Measurements from ENCODE around the gene ASXL1.
"Not testable (repeated sequence)": the region's sequence is repeated elsewhere in the genome, so short reads cannot be mapped to it uniquely, and the experiment has no call there.

ASXL1 gene

DNA sequence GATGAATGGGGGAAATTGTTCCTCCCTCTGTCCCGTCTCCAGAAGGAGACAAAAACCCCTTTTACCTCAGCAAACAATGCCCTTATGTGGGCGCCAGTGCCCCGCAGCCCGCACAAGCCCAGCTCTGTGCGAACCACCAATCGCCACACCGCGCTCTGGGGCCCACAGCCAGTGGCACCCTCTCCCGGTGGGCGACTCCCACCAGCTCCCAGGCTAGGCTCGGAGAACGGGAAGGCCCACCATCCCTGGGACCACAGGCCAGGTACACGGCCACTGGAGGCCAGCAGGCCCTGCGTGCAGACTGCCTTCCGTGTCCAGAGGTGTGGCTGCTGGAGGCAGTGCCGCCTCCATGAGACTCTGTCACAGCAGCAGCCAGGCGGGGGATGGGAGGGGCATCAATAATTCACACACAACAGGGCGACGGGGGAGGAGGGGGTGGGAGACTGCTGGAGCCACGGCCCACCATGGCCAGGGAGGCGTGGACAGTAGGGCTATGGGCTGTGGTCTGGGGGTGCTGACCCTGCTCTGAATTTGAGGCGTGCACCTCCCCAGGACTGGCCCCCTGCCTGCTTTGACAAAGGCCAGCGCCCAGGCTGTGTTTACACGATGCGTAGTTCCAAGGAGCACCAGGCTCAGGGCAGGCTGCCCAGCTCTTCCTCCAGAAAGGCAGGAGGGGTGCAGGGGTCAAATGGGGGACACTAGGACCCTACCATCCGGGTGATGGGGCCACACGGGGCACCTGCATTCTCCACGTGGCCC, 105.7 kb downstream of the ASXL1 start:
- H3K4me1 ChIP-seq (ENCODE audit: control insufficient read depth in 1 of 2, insufficient read depth in 2 of 2, low read length in 2 of 2), result peaks cover 0 to 10% of the 10 kb centered on the region in 2 experiments
- H3K14ac ChIP-seq (ENCODE audit: low read length), result no peak overlapping the region
- no peak overlapping the region for H2AK5ac ChIP-seq (ENCODE audit: low read length)

DNA sequence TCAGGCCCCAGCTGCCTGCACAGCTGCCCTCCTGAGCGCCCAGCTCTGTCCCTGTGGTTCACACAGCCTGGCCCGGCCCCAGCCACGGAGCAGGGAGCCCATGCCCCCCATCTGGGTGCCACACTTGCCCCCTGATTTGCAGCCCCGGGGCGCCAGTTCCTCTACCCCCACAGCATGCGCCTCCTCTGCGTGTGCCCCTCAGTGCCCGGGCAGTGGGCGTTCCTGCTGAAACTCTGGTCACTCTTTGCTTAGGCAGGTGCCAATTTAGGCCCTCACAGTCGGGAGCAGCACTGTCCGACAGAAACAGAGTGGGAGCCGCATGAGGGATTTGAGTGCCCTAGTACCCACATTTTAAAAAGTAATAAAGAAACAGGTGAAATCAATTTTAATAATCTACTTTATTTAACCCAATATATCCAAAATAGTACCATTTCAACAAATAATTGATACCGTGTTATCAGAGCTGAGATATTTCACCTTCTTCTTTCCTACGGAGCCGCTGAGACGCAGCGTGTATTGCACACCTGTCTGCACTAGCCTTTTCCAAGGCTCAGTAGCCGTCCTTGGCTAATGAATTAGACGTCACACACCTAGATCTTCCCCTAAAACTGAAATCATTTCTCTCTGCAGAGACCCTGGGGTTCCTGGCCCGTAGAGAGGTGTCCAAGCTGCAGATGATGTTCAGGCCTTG, 106.4 kb downstream of the ASXL1 start:
- H3K27me3 ChIP-seq (ENCODE audit: insufficient read depth, low read length), result no peaks in the 10 kb centered on the region
- no peak overlapping the region for H2BK120ac ChIP-seq (ENCODE audit: insufficient read depth, low read length, poor library complexity)
- H4K91ac ChIP-seq (ENCODE audit: low read depth, low read length), result no peak overlapping the region
- DNase-seq, result no peak
- H2AK5ac ChIP-seq (ENCODE audit: low read length), result no peak overlapping the region
- no peak overlapping the region for H3K14ac ChIP-seq (ENCODE audit: low read length)
- no peak overlapping the region for H3K4ac ChIP-seq (ENCODE audit: low read depth, low read length)
- peak overlapping the region; percentile 16 for H3K18ac ChIP-seq (ENCODE audit: low read length)
- H4K12ac ChIP-seq (ENCODE audit: low read depth, low read length), result no peak overlapping the region
- H2AFZ ChIP-seq (ENCODE audit: insufficient read depth, low read length, poor library complexity), result no peak overlapping the region
- H3K4me2 ChIP-seq (ENCODE audit: low read length), result no peak overlapping the region
- H3K9ac ChIP-seq (ENCODE audit: low read length), result no peak overlapping the region
- no CpG with 5 or more reads among the region's 20 CpGs for WGBS (ENCODE audit: extremely low coverage, insufficient coverage, insufficient read length)
- H3K79me1 ChIP-seq (ENCODE audit: low read length), result no peaks in the 10 kb centered on the region
- H3K79me2 ChIP-seq (ENCODE audit: control insufficient read depth, insufficient read depth, low read length, poor library complexity), result no peaks in the 10 kb centered on the region
- H3K36me3 ChIP-seq (ENCODE audit: control insufficient read depth in 1 of 2, insufficient read depth in 2 of 2, low read length in 2 of 2), result peaks cover 71 to 74% of the 10 kb centered on the region in 2 experiments
- H3K9me3 ChIP-seq (ENCODE audit: insufficient read depth, low read depth, low read length), result no peaks in the 10 kb centered on the region
- H3K23ac ChIP-seq (ENCODE audit: low read length), result no peak overlapping the region
- H2BK5ac ChIP-seq (ENCODE audit: low read depth, low read length, poor library complexity), result no peak overlapping the region
- no peak overlapping the region for H2BK12ac ChIP-seq (ENCODE audit: low read length)
- no peak overlapping the region for H3K27ac ChIP-seq (ENCODE audit: low read depth, low read length)
- H3K4me3 ChIP-seq (ENCODE audit: low read depth, low read length), result no peak overlapping the region
- H4K8ac ChIP-seq (ENCODE audit: low read depth, low read length), result no peak overlapping the region
- peaks cover 0 to 10% of the 10 kb centered on the region in 2 experiments for H3K4me1 ChIP-seq (ENCODE audit: control insufficient read depth in 1 of 2, insufficient read depth in 2 of 2, low read length in 2 of 2)

More for the DNA sequence above, 105.7 kb downstream of the ASXL1 start:
- Histone ChIP-seq H3K79me1 (ENCODE audit: low read length) (no peaks in the 10 kb centered on the region), H4K91ac (ENCODE audit: low read depth, low read length) (no peak overlapping the region), H2BK5ac (ENCODE audit: low read depth, low read length, poor library complexity) (no peak overlapping the region), H4K12ac (ENCODE audit: low read depth, low read length) (no peak overlapping the region), H3K4me2 (ENCODE audit: low read length) (no peak overlapping the region), H3K4ac (ENCODE audit: low read depth, low read length) (no peak overlapping the region), H3K27ac (ENCODE audit: low read depth, low read length) (no peak overlapping the region), H3K9ac (ENCODE audit: low read length) (no peak overlapping the region), H3K36me3 (ENCODE audit: control insufficient read depth in 1 of 2, insufficient read depth in 2 of 2, low read length in 2 of 2) (peaks cover 70 to 73% of the 10 kb centered on the region in 2 experiments), H2BK12ac (ENCODE audit: low read length) (no peak overlapping the region), H3K23ac (ENCODE audit: low read length) (no peak overlapping the region), H2AFZ (ENCODE audit: insufficient read depth, low read length, poor library complexity) (no peak overlapping the region), H3K79me2 (ENCODE audit: control insufficient read depth, insufficient read depth, low read length, poor library complexity) (no peaks in the 10 kb centered on the region), H3K4me3 (ENCODE audit: low read depth, low read length) (no peak overlapping the region), H3K18ac (ENCODE audit: low read length) (no peak overlapping the region), H2BK120ac (ENCODE audit: insufficient read depth, low read length, poor library complexity) (no peak overlapping the region), H4K8ac (ENCODE audit: low read depth, low read length) (no peak overlapping the region), H3K9me3 (ENCODE audit: insufficient read depth, low read depth, low read length) (no peaks in the 10 kb centered on the region), H3K27me3 (ENCODE audit: insufficient read depth, low read length) (no peaks in the 10 kb centered on the region)
- DNase-seq, result no peak
- no CpG with 5 or more reads among the region's 28 CpGs for WGBS (ENCODE audit: extremely low coverage, insufficient coverage, insufficient read length)

DNA sequence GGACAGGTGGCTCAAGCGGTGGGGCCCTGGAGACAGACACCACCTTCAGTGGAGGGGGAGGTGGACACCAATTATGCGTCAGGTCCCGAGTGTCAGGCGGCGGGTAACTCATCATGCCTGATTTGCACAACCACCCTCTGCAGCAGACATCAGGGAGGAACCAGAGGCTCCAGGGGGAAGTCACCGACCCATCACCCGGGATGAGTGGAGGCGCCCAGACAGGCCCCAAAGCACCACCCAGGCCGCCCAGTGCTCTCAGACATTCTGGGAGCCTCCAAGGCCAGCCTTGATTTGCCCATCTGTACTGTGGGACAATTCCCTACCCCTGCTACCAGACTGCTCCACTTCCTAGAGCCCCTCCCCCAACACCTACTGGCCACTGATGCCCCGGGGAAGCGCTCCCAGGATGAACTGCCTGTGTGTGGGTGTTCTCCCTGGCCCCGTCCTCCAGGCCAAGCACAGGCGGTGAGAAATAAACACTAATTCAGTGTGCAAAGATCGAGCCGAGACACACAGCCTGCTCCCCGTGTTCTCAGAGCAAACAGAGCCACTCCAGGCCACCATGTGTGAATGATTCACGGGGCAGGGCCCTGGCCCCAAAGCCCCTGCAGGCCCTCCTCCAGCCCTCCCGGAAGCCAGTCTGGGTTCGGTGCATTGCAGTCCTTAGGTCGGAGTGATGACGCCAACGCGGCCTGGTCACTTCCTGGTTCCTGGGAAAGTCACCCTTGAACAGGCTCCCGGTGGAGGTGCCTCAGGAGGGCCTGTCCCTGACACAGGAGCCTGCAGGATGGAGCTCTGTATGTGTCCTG, 107.2 kb downstream of the ASXL1 start:
- WGBS (ENCODE audit: extremely low coverage, insufficient coverage, insufficient read length), result no CpG with 5 or more reads among the region's 24 CpGs

DNA sequence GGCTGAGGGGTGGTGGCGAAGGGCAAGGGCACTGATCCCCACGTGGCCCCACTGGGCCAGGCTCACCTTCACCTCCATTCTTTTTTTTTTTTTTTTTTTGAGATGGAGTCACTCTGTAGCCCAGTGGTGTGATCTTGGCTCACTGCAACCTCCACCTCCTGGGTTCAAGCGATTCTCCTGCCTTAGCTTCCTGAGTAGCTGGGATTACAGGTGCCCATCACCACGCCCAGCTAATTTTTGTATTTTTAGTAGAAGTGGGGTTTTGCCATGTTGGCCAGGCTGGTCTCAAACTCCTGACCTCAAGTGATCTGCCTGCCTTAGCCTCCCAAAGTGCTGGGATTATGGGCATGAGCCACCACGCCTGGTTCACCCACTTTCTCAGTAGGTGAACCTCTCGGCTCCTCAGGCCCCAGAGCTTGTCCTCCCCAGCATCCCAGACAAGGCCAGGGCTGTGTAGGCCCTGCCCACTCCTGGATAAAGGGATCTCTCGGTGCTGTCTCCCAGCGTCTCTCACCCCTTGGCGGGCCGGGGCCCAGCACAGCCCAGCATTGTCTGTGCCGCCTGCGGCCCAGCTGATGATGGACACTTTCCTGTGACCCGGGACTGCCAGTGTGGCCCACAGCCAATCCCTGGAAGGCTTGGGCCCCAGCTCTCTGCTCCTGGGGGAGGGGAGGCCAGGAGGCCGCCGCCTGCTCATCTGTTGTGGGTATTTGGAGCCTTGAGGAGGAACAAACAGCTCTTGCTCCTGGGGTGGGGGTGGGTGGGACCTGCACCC, 108.0 kb downstream of the ASXL1 start:
- not testable (repeated sequence) for H3K4me2 ChIP-seq (ENCODE audit: low read length); H4K12ac ChIP-seq (ENCODE audit: low read depth, low read length); H2AFZ ChIP-seq (ENCODE audit: insufficient read depth, low read length, poor library complexity); H3K4me3 ChIP-seq (ENCODE audit: low read depth, low read length); H3K79me1 ChIP-seq (ENCODE audit: low read length); H2BK120ac ChIP-seq (ENCODE audit: insufficient read depth, low read length, poor library complexity); H2AK5ac ChIP-seq (ENCODE audit: low read length); H3K14ac ChIP-seq (ENCODE audit: low read length); H4K8ac ChIP-seq (ENCODE audit: low read depth, low read length); H3K4ac ChIP-seq (ENCODE audit: low read depth, low read length); H2BK5ac ChIP-seq (ENCODE audit: low read depth, low read length, poor library complexity); DNase-seq; H3K9me3 ChIP-seq (ENCODE audit: insufficient read depth, low read depth, low read length); H3K23ac ChIP-seq (ENCODE audit: low read length); H3K79me2 ChIP-seq (ENCODE audit: control insufficient read depth, insufficient read depth, low read length, poor library complexity); H3K27me3 ChIP-seq (ENCODE audit: insufficient read depth, low read length); H3K27ac ChIP-seq (ENCODE audit: low read depth, low read length); H4K91ac ChIP-seq (ENCODE audit: low read depth, low read length); H3K9ac ChIP-seq (ENCODE audit: low read length); H2BK12ac ChIP-seq (ENCODE audit: low read length); H3K18ac ChIP-seq (ENCODE audit: low read length)
- WGBS (ENCODE audit: extremely low coverage, insufficient coverage, insufficient read length), result no CpG with 5 or more reads among the region's 15 CpGs
- Histone ChIP-seq H3K4me1 (ENCODE audit: control insufficient read depth in 1 of 2, insufficient read depth in 2 of 2, low read length in 2 of 2) (peaks cover 12 to 24% of the 10 kb centered on the region in 2 experiments), H3K36me3 (ENCODE audit: control insufficient read depth in 1 of 2, insufficient read depth in 2 of 2, low read length in 2 of 2) (peaks cover 61 to 71% of the 10 kb centered on the region in 2 experiments)

More for the DNA sequence above, 107.2 kb downstream of the ASXL1 start:
- H2BK120ac ChIP-seq (ENCODE audit: insufficient read depth, low read length, poor library complexity), result no peak overlapping the region
- no peak overlapping the region for H2AK5ac ChIP-seq (ENCODE audit: low read length)
- H4K91ac ChIP-seq (ENCODE audit: low read depth, low read length), result no peak overlapping the region
- DNase-seq, result peak; percentile 11 to 30
- H2AFZ ChIP-seq (ENCODE audit: insufficient read depth, low read length, poor library complexity), result no peak overlapping the region
- H2BK5ac ChIP-seq (ENCODE audit: low read depth, low read length, poor library complexity), result no peak overlapping the region
- H3K23ac ChIP-seq (ENCODE audit: low read length), result no peak overlapping the region
- no peak overlapping the region for H2BK12ac ChIP-seq (ENCODE audit: low read length)
- no peak overlapping the region for H3K14ac ChIP-seq (ENCODE audit: low read length)
- no peak overlapping the region for H3K4me3 ChIP-seq (ENCODE audit: low read depth, low read length)
- peaks cover 4 to 18% of the 10 kb centered on the region in 2 experiments for H3K4me1 ChIP-seq (ENCODE audit: control insufficient read depth in 1 of 2, insufficient read depth in 2 of 2, low read length in 2 of 2)
- H3K18ac ChIP-seq (ENCODE audit: low read length), result peak overlapping the region; percentile 16
- no peak overlapping the region for H3K4me2 ChIP-seq (ENCODE audit: low read length)
- no peak overlapping the region for H4K8ac ChIP-seq (ENCODE audit: low read depth, low read length)
- H4K12ac ChIP-seq (ENCODE audit: low read depth, low read length), result peak overlapping the region; percentile 16
- H3K79me2 ChIP-seq (ENCODE audit: control insufficient read depth, insufficient read depth, low read length, poor library complexity), result no peaks in the 10 kb centered on the region
- H3K4ac ChIP-seq (ENCODE audit: low read depth, low read length), result no peak overlapping the region
- no peaks in the 10 kb centered on the region for H3K9me3 ChIP-seq (ENCODE audit: insufficient read depth, low read depth, low read length)
- H3K79me1 ChIP-seq (ENCODE audit: low read length), result peaks cover 3% of the 10 kb centered on the region
- H3K36me3 ChIP-seq (ENCODE audit: control insufficient read depth in 1 of 2, insufficient read depth in 2 of 2, low read length in 2 of 2), result peaks cover 69 to 72% of the 10 kb centered on the region in 2 experiments
- H3K27ac ChIP-seq (ENCODE audit: low read depth, low read length), result no peak overlapping the region
- H3K27me3 ChIP-seq (ENCODE audit: insufficient read depth, low read length), result no peaks in the 10 kb centered on the region
- no peak overlapping the region for H3K9ac ChIP-seq (ENCODE audit: low read length)

Measured in trophoblast cell (in vitro differentiated cells and primary cell).